CD14-positive monocyte (primary cell): Measurements from ENCODE around the gene IBA57. TPM values are rescaled to one million over a fixed set of nuclear protein-coding genes. Genes with fewer than 3 reads are reported as not detected.
"Not testable (repeated sequence)": the region's sequence is repeated elsewhere in the genome, so short reads cannot be mapped to it uniquely, and the experiment has no call there.

ENCODE experiments used
- DNase-seq, 3 donors: peaks; one replicate each; pipeline ENCODE4 v3.0.0-alpha.2; 2011 to 2022
- H2AFZ ChIP-seq: 2 replicates; pipeline ENCODE4 v1.6.0; 2012; ENCODE audit warnings: mild to moderate bottlenecking, low read depth, low read length, inconsistent platforms; ENCODE audit not compliant: insufficient read depth, poor library complexity, severe bottlenecking
- H3K27ac ChIP-seq, 2 donors: 1 replicate in 1 of 2; 2 replicates in 1 of 2; pipeline ENCODE4 v1.5.1; 2012 to 2013; ENCODE audit warnings: low read length in 2 of 2, control low read depth in 1 of 2, inconsistent platforms in 1 of 2, low read depth in 1 of 2, mild to moderate bottlenecking in 1 of 2
- H3K27me3 ChIP-seq, 2 donors: one replicate each; pipeline versions ENCODE4 v1.6.0 to v1.6.1; 2011 to 2013; ENCODE audit warnings: low read length in 2 of 2; ENCODE audit not compliant: control insufficient read depth in 2 of 2, insufficient read depth in 2 of 2
- H3K36me3 ChIP-seq, 2 donors: replicated peaks in 1 of 2; 1 replicate in 1 of 2; 2 replicates in 1 of 2; pipeline versions ENCODE4 v1.5.1 to v1.6.1; 2012 to 2013; ENCODE audit warnings: low read length in 2 of 2, control low read depth in 1 of 2, inconsistent platforms in 1 of 2, mild to moderate bottlenecking in 1 of 2; ENCODE audit not compliant: insufficient read depth in 2 of 2, control insufficient read depth in 1 of 2
- H3K4me1 ChIP-seq, 2 donors: 1 replicate in 1 of 2; 2 replicates in 1 of 2; pipeline versions ENCODE4 v1.5.1 to v1.6.1; 2012 to 2013; ENCODE audit warnings: low read length in 2 of 2, control low read depth in 1 of 2, inconsistent platforms in 1 of 2, mild to moderate bottlenecking in 1 of 2, moderate library complexity in 1 of 2; ENCODE audit not compliant: insufficient read depth in 2 of 2, control insufficient read depth in 1 of 2
- H3K4me2 ChIP-seq: replicated peaks from 2 replicates; pipeline ENCODE3; 2012; ENCODE audit warnings: low read length, moderate library complexity, mild to moderate bottlenecking; ENCODE audit not compliant: poor library complexity, severe bottlenecking; ENCODE audit errors: extremely low read depth
- H3K4me3 ChIP-seq, 3 experiments: fragments of 200-600 bp in 1 of 3; sonication (generic) in 1 of 3; replicated peaks in 1 of 3; 1 replicate in 2 of 3; 2 replicates in 1 of 3; pipeline ENCODE4 v1.5.1; 2011 to 2013; ENCODE audit warnings: low read length in 3 of 3, mild to moderate bottlenecking in 3 of 3, control low read depth in 2 of 3, low read depth in 2 of 3, inconsistent platforms in 1 of 3, moderate library complexity in 1 of 3
- H3K79me2 ChIP-seq: 2 replicates; pipeline ENCODE4 v1.6.0; 2012; ENCODE audit warnings: mild to moderate bottlenecking, control low read depth, inconsistent platforms, low read length, moderate library complexity; ENCODE audit not compliant: insufficient read depth
- H3K9ac ChIP-seq: 2 replicates; pipeline ENCODE4 v1.6.0; 2017; ENCODE audit warnings: low read length, mild to moderate bottlenecking; ENCODE audit not compliant: insufficient read depth, poor library complexity, severe bottlenecking
- H3K9me3 ChIP-seq, 2 donors: replicated peaks in 1 of 2; 1 replicate in 1 of 2; 2 replicates in 1 of 2; pipeline versions ENCODE4 v1.5.1 to v1.6.1; 2012 to 2013; ENCODE audit warnings: low read length in 2 of 2, control low read depth in 1 of 2; ENCODE audit not compliant: control insufficient read depth in 1 of 2, insufficient read depth in 1 of 2
- H4K20me1 ChIP-seq: 2 replicates; pipeline ENCODE4 v1.6.0; 2012; ENCODE audit warnings: mild to moderate bottlenecking, low read length, control low read depth, moderate library complexity; ENCODE audit not compliant: insufficient read depth
- H3K27ac Mint-ChIP-seq, 7 donors: one replicate each; pipeline ENCODE4 v1.8.0; 2020; ENCODE audit warnings: mild to moderate bottlenecking in 7 of 7, mixed read lengths in 7 of 7, moderate library complexity in 6 of 7, inconsistent platforms in 2 of 7
- H3K27me3 Mint-ChIP-seq, 3 donors: one replicate each; pipeline ENCODE4 v1.8.0; 2021 to 2022; ENCODE audit warnings: low read depth in 3 of 3, mild to moderate bottlenecking in 3 of 3, mixed read lengths in 3 of 3, moderate library complexity in 3 of 3, inconsistent platforms in 1 of 3
- H3K36me3 Mint-ChIP-seq, 2 donors: one replicate each; pipeline ENCODE4 v1.8.0; 2020; ENCODE audit warnings: mixed read lengths in 2 of 2, inconsistent platforms in 1 of 2, mild to moderate bottlenecking in 1 of 2
- H3K4me1 Mint-ChIP-seq: one replicate; pipeline ENCODE4 v1.8.0; 2020; ENCODE audit warnings: mild to moderate bottlenecking, mixed read lengths
- H3K4me3 Mint-ChIP-seq, 2 donors: one replicate each; pipeline ENCODE4 v1.8.0; 2020; ENCODE audit warnings: mild to moderate bottlenecking in 2 of 2, mixed read lengths in 2 of 2, moderate library complexity in 1 of 2
- H3K9me3 Mint-ChIP-seq, 7 donors: one replicate each; pipeline ENCODE4 v1.8.0; 2020 to 2022; ENCODE audit warnings: mixed read lengths in 7 of 7, mild to moderate bottlenecking in 6 of 7, moderate library complexity in 6 of 7, inconsistent platforms in 2 of 7
- CTCF ChIP-seq: fragments of 200-600 bp; IDR thresholded peaks from one replicate; pipeline ENCODE4 v1.8.0; 2022; ENCODE audit warnings: antibody characterized with exemption, mild to moderate bottlenecking
- WGBS: methylation state at CpG from one replicate; pipeline ENCODE4 v1.1.5; 2013; ENCODE audit warnings: missing lambda C conversion rate; ENCODE audit not compliant: insufficient coverage; 5-methylcytosine and 5-hydroxymethylcytosine counted together
- intact Hi-C, 2 donors: fragments of 100-400 bp; cut with micrococcal nuclease; formaldehyde crosslinking; loops; one replicate each; pipeline versions ENCODE4 v1.15.0 to v1.15.1; 2023
- polyA plus RNA-seq, 3 donors: library from polyadenylated mRNA; depleted of rRNA in 1 of 3; unstranded in 2 of 3; stranded (reverse) in 1 of 3; fragments of 300-500 nt in 2 of 3; fragments of >200 nt in 1 of 3; fragmentation: Illumina TruSeq in 2 of 3; gene quantifications; 1 replicate in 2 of 3; 2 replicates in 1 of 3; pipeline ENCODE4 v1.2.3, GENCODE V29; 2012 to 2021

The IBA57 gene
- polyA plus RNA-seq, 3 donors: 1.6 to 2.1 (median 1.7) TPM

GRCh38 chr1:228219245-228219961, 53.8 kb downstream of the IBA57 start:
- no peak overlapping the region for H3K9ac ChIP-seq
- no peak for DNase-seq
- 96% methylated on average over 16 of the region's 16 CpGs for WGBS
- H3K4me2 ChIP-seq: no peak overlapping the region
- Mint-ChIP-seq H3K27me3 (peaks cover 3 to 8% (median 7%) of the 10 kb centered on the region in 3 donors), H3K9me3 (peaks cover 0 to 12% (median 5%) of the 10 kb centered on the region in 7 donors), H3K4me3 (no peak overlapping the region), H3K27ac (no peak overlapping the region), H3K36me3 (no peaks in the 10 kb centered on the region), H3K4me1 (no peaks in the 10 kb centered on the region)
- no peak overlapping the region for H3K4me3 ChIP-seq
- peaks cover 0 to 7% of the 10 kb centered on the region in 2 donors for H3K9me3 ChIP-seq
- no peak for TF ChIP-seq CTCF
- H2AFZ ChIP-seq: no peak overlapping the region
- H4K20me1 ChIP-seq: no peaks in the 10 kb centered on the region
- intact Hi-C loops: loop anchor here (10.0 kb wide), 2 partner anchors 85 to 185 kb away; partner anchors contain the start of gene TRIM11 (in 1 of the 2)
- no peaks in the 10 kb centered on the region for H3K4me1 ChIP-seq
- no peaks in the 10 kb centered on the region for H3K27me3 ChIP-seq
- H3K27ac ChIP-seq: no peak overlapping the region
- no peaks in the 10 kb centered on the region for H3K36me3 ChIP-seq
- H3K79me2 ChIP-seq: no peaks in the 10 kb centered on the region

- no peak overlapping the region for H3K4me2 ChIP-seq
- H3K9me3 ChIP-seq: peaks cover 0 to 15% of the 10 kb centered on the region in 2 donors
- no peak for DNase-seq
- H3K79me2 ChIP-seq: no peaks in the 10 kb centered on the region
- Mint-ChIP-seq H3K27me3 (peaks cover 2 to 3% (median 3%) of the 10 kb centered on the region in 3 donors), H3K36me3 (no peaks in the 10 kb centered on the region), H3K4me3 (no peak overlapping the region), H3K27ac (no peak overlapping the region), H3K9me3 (peaks cover 7 to 20% (median 11%) of the 10 kb centered on the region in 7 donors), H3K4me1 (no peaks in the 10 kb centered on the region)
- no peaks in the 10 kb centered on the region for H3K27me3 ChIP-seq
- H3K27ac ChIP-seq: no peak overlapping the region
- H3K36me3 ChIP-seq: no peaks in the 10 kb centered on the region
- H3K4me1 ChIP-seq: no peaks in the 10 kb centered on the region
- intact Hi-C loops: loop anchor here (10.0 kb wide), 2 partner anchors 85 to 185 kb away; partner anchors contain the start of gene TRIM11 (in 1 of the 2)
- WGBS: 96% methylated on average over 20 of the region's 28 CpGs
- H2AFZ ChIP-seq: no peak overlapping the region
- no peak for TF ChIP-seq CTCF
- no peaks in the 10 kb centered on the region for H4K20me1 ChIP-seq
- no peak overlapping the region for H3K4me3 ChIP-seq
- H3K9ac ChIP-seq: no peak overlapping the region
These were observed 54.6 kb downstream of the IBA57 start for GRCh38 chr1:228219962-228220780.

DNA sequence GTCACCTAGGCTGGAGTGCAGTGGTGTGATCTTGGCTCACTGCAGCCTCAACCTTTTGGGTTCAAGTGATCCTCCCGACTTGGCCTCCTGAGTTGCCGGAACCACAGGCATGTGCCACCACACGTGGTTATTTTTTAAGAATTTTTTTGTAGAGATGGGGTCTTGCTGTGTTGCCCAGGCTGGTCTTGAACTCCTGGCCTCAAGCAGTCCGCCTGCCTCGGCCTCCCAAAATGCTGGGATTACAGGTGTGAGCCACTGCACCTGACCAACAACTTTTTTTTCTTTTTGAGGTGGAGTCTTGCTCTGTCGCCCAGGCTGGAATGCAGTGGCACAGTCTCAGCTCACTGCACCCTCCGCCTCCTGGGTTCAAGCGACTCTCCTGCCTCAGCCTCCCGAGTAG, 55.5 kb downstream of the IBA57 start:
- H3K9me3 ChIP-seq: peaks cover 0 to 17% of the 10 kb centered on the region in 2 donors
- H3K4me3 ChIP-seq, H3K27me3 ChIP-seq, H3K4me1 ChIP-seq, H3K27me3 Mint-ChIP-seq, H3K79me2 ChIP-seq, DNase-seq, H3K36me3 ChIP-seq, H3K4me2 ChIP-seq, H3K9ac ChIP-seq, H3K4me1 Mint-ChIP-seq, H3K4me3 Mint-ChIP-seq, intact Hi-C loops, H4K20me1 ChIP-seq, H2AFZ ChIP-seq, H3K36me3 Mint-ChIP-seq, H3K27ac ChIP-seq: not testable (repeated sequence)
- Mint-ChIP-seq H3K9me3 (peaks cover 8 to 28% (median 11%) of the 10 kb centered on the region in 7 donors), H3K27ac (peak overlapping the region in 1 of 7 donors; percentile 16)
- 95% methylated on average over 6 of the region's 9 CpGs for WGBS
